GM21515 (cell line): ENCODE data around the gene CA10.

Source experiments
- ATAC-seq: cut with Tn5 transposase; IDR thresholded peaks from one replicate; pipeline ENCODE4 v1.9.1; 2021; ENCODE audit not compliant: unreplicated experiment

CA10 gene

DNA sequence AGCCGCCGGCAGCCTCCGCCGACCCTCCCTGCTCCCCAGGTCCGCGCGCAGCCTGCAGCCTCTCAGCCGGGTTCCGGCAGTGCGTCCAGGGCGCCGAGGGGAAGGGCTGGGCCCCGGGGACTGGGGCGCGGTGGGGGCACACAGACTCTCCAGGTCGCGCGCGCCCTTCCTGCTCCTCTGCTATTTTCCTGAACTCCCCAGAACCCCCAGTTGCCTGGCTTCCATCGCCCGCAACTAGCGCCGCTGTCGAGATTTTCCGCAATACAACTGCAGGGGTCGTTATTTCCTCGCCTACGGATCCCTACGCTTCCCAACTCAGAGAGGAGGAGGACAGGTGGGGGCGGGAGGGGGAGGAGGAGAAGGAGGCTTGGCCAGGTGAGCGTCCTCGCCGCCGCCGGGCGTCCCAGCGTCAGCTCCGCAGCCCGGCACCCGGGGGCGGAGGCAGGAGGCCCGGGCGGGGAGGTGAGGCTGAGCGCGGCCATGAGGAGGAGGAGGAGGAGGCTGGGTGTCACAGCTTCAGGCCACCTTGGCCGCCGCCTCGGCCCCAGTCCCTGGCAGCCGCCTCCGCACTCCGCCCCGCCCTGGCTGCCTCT is at the start of gene CA10:
CA10 (minus strand) TSS at position 265 of the 593 bp plus-strand sequence.
- no peak for ATAC-seq

DNA sequence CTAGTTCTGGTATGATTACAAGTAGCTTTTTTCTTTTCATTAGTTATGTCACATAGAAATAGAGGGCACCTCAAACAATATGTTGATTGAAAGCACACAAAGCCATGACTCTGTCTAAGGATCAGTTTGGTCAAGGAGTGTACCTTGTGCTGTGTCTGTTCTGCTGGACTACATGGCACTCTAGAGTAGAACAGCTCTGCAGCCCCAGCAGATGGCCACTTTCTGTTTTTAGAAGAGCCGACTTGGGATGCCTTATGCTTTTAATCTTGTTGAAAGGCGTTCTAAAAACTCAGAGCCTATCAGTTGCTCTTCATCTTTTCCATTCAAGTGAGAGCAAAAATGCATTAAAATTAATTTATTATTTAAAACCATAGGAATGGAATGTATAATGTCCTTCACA is 49.3 kb upstream of the CA10 start:
- no peak for ATAC-seq

DNA sequence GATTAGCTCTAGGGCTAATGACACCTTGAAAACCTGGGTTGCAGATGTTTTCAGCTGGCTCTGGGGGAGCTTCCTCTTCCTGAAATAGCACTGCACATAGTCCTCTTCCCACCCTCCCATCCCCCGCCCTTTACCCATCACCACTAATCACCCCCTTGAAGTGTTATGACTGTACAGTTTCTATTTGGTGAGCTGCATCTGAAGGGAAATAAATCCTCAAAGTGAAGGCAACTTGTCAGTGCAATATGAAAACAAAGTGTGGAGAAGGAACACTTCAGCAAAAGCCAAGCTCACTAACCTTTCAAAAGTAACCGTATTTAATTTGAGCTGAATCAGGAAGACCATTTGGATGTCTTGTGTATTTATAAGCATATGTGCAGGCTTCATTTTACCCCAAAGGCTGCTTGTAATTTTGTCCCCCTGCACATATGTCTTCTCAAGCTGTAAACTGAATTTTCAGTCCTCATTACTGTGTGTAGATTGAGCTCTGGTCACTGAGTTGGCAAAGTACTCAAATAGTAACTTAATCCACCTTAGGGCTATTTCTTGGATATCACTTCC is 44.1 kb upstream of the CA10 start:
- ATAC-seq = no peak

DNA sequence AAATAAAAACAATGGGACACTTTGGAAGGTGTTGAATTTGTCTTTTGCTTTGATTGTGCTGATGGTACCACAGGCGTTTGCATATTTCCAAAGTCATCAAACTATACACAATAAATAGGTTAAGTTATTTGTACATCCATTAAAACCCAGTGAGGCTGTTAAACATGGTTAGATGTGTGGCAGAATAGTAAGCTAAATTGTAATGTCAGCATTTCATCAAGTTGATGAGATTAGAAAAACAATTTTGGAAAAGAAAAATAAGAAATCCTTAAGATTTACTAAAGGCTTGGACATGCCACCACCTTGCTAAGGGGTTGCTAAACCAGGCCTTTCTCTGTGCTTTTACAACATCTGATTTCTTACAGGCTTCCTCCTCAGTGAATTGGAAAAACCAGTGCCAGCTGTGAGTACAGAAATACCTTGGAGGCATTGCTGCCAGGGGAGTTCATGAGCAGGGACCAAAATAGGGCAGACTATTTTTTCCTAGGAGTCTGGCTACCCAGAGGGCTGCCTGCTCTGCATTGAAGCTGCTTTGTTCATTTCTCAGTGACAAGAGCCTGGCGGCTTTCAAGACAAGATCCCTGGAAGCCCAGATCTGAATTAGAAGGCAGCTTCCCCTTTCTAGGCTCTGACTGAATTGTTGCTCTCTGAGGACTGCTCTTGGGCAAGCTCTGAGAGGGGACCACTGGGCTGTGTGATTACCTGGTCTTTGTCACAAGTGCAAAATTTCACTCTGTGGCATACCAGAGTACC is 43.4 kb upstream of the CA10 start:
- ATAC-seq = no peak

DNA sequence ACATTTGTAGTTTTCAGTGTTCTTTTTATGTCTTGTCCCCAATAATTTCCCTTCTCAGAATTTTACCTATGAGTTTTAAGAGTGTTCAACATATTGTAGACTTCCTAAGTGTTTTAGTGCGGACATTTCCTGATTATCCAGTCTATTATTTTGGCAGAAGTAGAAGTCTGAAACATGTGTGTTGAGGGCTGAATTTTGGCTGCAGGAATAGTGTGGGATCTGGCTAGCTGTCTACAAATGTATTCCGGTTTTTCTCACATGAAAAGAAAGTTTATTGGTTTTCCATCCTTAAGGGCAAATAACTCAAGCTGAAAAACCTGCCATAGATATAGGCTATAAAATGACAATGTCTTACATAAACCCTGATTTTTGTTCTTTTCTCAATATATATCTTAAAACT is 33.0 kb upstream of the CA10 start:
- ATAC-seq = no peak

DNA sequence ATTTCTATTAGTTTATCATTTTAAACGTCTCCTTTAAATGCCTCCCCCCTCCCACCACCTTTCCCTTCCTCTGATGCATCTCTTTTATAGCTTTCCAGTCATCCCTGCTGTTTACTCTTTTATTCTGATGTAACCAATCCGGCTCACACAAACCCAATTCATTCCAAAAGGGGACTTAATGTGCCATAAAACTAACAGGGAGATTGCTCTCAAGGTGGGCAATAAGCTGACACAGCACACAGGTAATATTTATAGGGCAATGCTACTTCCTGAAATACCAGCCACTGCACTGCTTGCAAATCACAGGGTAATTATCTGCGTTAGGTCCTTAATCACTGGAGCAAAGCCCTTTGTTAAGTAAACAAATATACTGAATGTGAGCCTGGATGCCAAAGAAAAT is 23.3 kb upstream of the CA10 start:
- ATAC-seq = no peak

DNA sequence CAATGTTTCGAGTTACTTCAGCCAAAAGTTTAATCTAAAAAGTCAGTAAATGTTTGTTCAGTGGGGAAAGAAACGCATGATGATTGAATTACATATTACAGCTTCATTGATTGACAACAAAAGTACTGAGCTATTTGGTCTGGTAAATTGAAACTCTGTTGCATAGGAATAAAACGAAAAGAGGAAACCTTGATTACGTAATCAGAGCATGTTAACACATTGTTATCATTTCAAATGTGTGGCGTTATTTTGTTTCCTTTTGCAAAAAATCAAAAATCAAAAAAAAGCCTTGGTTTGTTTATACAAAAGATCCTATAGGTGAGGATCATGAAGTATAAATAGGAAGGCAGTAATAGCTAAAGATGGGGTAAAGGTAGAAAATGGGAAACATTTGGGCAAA is 19.5 kb upstream of the CA10 start:
- no peak for ATAC-seq

DNA sequence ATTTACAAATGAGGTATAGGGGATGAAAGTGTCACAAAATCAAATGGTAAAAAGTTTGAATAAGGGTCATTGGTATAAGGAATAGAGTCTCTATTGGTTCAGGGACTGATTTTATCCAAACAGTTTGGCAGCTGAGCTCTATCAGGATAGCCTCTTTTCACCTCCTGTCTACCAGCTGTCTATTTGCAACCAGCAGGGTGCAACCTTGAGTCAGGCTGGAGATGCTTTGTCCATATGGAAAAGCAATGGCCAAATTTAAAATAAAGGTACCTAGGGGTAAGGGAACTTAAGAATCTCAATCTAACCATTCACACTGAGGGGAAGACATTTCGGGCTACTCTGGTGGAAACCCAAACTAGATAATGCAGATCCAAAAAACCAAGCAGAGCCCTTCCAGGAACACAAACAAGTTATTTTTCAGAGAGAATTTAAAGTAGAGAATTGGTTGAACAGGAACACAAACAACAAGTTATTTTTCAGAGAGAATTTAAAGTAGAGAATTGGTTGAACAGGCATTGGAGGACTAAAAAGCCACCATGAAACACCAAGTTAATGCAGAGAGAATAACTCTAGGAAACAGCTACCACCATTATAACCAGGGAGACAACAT is 12.6 kb upstream of the CA10 start:
- no peak for ATAC-seq

DNA sequence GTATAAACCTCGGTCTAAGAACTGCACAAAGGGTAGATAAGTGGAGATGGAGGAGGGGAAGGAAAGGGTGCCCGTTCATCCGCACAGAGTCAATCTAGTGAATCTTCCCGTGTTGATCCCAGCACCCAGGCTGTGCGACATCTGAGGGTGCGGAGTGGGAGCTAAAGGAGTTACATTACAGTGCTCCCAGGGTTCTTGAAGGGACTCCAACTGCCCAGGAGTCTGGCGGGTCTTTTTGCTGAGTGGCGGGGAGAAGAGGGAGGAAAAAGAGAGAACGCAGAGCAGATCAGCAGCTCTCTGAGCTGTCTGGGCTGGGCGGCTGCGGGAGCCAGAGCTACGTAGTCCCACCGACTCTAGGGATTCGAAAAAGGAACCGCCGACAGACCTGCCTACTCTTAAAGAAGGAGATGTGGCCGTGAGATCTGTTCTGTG is 1.6 kb upstream of the CA10 start:
- no peak for ATAC-seq

DNA sequence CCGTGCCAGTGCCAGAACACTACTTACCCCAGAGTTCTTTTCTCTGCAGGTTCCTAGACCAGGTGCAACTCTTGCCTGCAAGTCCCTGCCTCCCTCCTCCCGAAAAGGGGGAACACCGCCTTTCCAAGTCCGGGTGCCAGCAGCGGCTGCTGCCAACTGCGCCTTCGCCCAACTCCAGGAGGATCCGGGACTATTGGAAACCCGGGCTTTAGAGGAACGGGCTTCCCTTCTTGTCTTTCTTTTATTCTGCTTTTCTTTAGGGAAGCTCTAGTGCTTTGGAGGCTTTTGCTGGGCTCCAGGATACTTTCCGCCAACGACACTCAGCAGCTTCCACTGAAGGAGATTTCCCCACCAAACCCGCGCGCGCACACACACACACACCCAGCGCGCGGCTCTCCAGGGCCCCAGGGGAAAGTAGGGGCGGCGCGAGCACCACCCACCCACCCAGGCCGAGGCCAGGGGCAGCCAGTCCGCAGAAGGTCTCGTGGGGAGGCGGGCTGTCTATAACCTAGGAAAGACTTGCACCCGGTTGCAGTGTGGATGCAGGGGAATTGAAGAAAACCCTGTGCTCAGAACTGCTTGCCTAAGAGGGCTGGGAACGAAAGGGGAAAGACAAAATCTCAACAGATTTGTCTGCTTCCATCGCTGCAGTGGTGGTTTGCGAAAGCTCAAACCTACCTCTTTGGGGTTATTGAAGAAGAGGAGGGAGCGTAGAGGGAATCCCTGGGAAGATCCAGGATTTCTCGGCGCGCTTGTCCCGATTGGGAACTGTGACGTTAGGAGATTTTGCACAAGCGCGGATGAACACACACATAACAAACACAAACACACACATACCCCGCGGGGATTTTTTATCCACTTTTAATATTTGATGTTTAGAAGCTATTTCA is 977 bp upstream of the CA10 start:
- no peak for ATAC-seq

DNA sequence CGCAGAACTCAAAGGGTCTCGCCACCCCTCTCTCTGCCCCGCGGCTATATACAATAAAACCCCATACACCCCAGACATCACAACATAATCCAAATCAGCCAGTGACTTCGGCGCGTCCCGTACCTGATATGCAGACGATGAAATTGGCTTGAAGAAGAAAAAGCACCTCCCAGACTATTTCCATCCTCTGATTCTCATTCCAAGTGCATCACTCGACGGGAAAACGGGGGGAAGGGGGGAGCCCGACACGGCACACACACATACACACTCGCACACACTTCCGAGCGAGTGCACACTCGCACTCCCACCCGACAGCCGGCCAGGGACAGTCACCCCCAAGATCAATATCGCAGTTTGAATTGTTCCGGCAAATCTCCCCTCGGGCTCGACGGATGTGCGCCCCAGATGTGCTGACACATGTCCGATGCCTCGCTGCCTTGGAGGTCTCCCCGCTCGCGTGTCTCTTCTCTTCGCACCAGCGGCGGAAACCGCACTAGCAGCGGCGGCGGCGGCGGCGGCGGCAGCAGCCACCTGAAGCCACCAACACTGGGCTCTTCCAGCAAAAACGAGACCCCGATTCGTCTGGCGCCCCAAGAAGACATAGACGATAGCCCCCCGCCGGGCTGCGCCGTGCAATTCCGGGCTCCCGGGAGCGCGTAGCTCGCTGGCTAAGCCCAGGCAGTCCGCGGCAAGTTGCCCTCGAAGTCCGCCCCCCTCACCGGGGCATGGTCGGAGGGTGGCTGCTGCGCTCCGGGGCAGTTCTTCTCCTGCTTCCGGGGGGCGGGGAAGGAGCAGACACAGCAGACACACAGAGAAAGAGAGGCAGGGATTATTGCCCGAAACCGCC is 688 bp downstream of the CA10 start:
- no peak for ATAC-seq

DNA sequence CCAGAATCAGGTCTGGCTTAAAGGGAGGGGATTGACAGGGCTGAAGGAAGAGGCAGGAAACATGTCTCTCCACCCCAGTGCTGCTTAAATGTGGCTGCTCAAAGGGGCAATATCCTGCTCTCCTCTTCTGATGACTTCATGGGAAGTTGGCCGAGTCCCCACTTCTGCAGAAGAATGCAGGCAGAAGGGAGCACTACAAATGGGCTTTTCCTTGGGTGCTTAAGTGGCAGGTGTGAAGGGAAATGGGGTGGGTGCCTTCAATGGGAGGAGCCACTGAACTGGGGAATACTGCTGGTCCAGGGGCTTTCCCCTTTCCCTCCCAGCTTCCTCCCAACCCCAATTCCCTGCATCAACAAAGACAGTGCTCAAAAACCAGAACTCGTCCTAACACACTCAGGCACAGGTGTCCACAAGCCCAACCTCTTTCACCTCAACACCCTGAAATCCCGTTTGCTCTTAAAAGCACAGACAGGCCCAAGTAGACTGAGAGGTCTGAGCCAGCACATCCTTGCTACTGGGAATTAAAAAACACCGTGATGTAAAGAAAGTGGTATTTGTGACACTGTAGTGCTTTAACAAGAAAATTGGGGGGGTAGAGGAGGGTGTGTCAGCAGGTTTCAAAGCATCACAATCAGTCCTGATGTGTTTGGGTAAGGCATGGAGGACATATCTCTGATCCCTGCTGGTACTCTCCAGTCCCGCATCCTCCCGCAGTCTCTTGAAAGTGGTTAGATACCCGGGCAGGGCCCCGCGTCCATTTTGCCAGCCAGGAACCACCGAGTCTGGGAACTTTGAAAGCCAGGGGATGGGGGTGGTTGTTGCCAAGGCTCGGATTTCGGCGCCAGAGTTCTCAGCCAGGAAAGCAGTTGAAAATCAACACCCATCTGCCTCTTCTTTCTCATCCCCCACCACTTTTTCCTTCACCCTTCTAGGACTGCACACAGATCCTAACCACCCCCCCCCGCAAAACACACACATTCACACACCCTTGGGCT is 1.6 kb downstream of the CA10 start:
- ATAC-seq = no peak

DNA sequence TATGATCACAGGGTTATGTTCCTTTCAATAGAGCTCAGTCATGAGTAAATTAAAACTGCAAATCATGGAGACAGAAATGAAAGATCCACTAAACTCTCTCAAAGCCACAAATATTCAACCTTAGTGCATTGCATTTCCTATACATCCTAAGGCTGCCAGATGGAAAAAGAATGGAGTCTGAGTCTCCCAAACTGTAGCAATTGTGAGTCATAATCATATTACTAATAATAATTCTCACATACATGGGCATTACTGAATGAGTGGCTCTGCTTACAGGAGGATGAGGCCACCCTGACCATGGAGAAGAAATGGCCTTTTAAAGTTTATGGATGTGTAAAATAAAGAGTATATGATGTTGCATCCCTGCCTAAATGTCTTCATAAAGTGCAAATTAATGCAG is 3.2 kb downstream of the CA10 start:
- no peak for ATAC-seq

DNA sequence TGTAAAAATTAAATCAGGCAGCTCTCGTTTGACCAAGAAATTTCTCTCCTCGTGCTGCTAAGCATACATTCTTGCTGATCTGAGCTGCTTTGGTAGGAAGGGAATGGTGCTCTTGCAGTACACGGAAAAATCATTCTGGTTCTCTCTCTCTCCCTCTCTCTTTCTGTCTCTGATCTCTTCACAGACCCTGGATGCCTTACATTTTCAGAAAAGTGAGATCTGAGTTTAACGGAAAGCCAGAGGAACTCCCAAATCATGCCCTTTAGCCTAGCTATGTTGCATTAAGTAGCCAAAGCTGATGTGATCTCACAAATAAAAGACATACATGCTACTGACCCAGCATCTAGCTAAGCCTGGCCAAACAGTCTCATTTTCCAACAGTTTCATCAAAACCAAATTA is 4.0 kb downstream of the CA10 start:
- no peak for ATAC-seq

DNA sequence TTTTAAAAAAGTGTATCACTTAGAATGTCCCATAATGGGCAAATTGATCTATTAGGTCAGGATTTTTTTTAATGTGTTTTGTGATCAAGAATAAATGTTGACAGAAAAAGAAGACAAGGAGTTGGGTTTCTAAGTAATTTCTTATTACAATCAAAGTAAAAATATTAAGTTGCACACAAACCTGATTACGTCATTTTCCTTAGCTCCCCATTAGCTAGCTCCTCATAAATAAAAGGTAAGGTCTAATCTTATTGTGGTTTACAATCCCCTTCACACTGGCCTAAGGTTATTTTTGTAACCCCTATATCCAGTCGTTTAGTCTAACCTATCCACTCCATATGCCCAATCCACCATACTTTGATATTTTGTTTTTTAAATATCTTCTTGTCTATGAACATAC is 7.6 kb downstream of the CA10 start:
- ATAC-seq = no peak

DNA sequence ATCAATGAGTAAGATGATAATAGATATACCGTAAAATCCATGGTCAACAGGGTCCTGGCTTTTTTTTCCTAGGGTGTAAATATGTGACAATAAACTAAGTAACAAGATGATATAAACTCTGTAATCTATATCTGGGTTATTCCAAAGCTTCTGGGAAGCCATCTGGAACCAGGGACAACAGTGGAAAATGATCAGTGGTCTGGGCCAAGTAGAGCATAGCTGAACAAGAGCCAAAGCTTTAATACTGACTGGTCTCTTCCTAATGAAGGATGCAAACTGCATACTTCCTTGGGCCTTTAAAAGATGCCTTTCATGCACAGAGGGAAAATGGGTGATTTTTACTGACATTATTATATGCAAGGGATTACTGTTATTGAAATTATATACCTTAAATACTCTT is 8.9 kb downstream of the CA10 start:
- no peak for ATAC-seq

DNA sequence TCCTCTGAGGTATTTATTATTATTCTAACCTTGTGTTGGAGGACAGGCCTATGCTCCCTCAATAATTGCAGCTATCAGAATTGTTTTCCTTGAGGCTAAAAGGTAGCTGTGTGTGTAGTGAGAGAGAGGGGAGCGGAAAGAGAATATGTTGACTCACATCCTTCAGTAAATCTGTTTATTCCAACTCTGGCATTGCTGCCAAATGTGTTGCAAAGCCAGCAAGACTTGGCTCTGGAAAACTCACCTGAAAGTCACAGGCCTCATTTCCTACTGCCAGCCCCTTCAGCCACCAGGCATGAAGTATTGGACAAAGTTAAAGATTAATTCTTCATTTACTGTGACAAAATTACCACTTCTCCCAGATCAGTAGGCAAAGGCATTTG is 9.6 kb downstream of the CA10 start:
- no peak for ATAC-seq

DNA sequence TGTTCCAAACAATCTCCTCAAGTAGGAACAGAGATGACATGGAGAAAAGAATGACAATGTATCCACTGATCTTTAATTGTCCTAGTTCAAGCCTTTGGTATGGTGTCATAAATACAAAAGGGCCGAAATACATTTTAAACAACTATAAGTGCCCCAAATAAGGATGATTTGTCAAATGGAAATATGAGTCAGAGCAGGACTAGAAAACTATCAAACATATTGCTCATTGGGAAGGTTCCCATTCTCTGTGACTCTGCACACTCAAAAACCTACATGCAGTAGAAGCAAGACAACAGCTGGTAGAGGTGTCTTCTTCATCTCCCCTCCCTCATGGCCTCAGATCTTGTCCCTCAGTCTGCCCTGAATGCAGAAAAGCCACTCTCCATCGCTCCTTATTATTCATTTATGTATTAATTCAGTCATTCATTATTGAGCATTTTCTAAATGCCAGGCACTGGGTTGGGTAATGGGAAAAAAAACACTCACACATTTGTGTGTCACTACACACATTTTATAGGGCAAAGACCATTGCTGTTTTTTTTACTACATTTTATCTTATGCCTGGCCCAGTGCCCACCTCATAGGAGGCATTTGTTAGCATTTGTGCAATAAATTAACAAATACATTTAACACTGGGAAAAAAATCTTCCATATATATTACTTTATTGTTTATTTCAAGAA is 10.1 kb downstream of the CA10 start:
- ATAC-seq = no peak

DNA sequence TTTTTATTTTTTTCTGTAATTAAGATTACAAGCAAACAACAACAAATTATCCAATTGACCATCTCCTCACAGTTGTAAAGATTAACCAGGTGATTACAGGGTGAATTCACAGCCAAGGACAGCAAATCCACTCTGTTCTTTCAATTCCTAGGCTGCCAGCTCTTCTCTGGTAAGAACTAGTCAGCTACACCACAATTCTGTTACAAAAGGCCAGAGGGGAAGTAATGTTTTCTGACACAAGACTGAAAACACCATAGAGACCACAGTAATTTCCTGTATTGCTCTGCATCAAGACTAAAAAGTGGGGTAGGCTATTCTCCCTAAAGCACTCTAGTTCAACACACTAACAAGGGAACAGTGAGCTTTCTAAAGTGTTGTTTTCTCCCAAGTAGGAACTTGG is 10.6 kb downstream of the CA10 start:
- ATAC-seq = no peak
